ENCODE measurements around the gene PYGO1.

DNA sequence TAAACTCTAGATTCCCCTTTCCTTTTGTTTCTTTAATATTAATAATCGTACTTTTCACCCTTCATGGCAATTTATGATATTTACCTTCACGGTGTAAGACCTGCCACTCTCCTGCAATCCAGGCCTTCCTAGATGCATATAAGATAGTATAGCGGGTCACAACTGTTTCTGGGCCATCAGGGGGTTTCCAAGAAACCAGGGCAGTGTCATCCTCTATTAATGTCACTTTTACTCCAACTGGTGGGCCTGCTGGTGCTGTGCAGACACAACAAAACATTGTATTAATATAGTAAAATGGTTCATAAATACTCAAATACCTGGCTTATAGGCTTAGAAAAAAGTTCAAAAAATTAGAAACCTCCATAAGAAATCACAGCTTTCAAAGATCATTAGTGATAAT, 48.9 kb upstream of the PYGO1 start:
- TF ChIP-seq POLR2A (IDR thresholded peaks at IDR 0.05; ENCODE audit: low read length) (no peak), GATA1 (IDR thresholded peaks at IDR 0.05; ENCODE audit: low read depth, low read length) (no peak)

Measured in erythroblast (primary cell).